Parathyroid adenoma (tissue), 2 donors: ENCODE measurements around the gene TMEM250.
"Not testable (repeated sequence)": the region's sequence is repeated elsewhere in the genome, so short reads cannot be mapped to it uniquely, and the experiment has no call there.

Experiments
- H2AFZ ChIP-seq: fragments of 300-600 bp; sonication (generic); one replicate; pipeline ENCODE4 v1.7.0; 2017; ENCODE audit warnings: antibody characterized with exemption, mild to moderate bottlenecking
- H3K27ac ChIP-seq: fragments of 300-600 bp; sonication (generic); one replicate; pipeline ENCODE4 v1.7.0; 2017
- H3K27me3 ChIP-seq: fragments of 300-600 bp; sonication (generic); one replicate; pipeline ENCODE4 v1.7.0; 2017; ENCODE audit warnings: low read length; ENCODE audit not compliant: control insufficient read depth, insufficient read depth
- H3K36me3 ChIP-seq: fragments of 300-600 bp; sonication (generic); one replicate; pipeline ENCODE4 v1.7.0; 2017; ENCODE audit warnings: low read length; ENCODE audit not compliant: control insufficient read depth, insufficient read depth
- H3K4me1 ChIP-seq: fragments of 300-600 bp; sonication (generic); one replicate; pipeline ENCODE4 v1.7.0; 2017; ENCODE audit warnings: control low read depth
- H3K4me2 ChIP-seq: fragments of 300-600 bp; sonication (generic); one replicate; pipeline ENCODE4 v1.7.0; 2017; ENCODE audit warnings: low read length
- H3K4me3 ChIP-seq: fragments of 300-600 bp; sonication (generic); one replicate; pipeline ENCODE4 v1.7.0; 2017; ENCODE audit warnings: low read depth, low read length
- H3K79me2 ChIP-seq: fragments of 300-600 bp; sonication (generic); one replicate; pipeline ENCODE4 v1.7.0; 2017; ENCODE audit warnings: control low read depth
- H3K9ac ChIP-seq: fragments of 300-600 bp; sonication (generic); one replicate; pipeline ENCODE4 v1.7.0; 2017; ENCODE audit warnings: mild to moderate bottlenecking
- H3K9me3 ChIP-seq: fragments of 300-600 bp; sonication (generic); one replicate; pipeline ENCODE4 v1.7.0; 2017; ENCODE audit warnings: low read length; ENCODE audit not compliant: control insufficient read depth
- CTCF ChIP-seq: fragments of 300-600 bp; sonication (generic); IDR thresholded peaks from one replicate; pipeline ENCODE4 v1.7.0; 2017; ENCODE audit warnings: antibody characterized with exemption, mild to moderate bottlenecking
- donor health status: primary hyperparathyroidism.

Gene TMEM250

GRCh38 chr9:136103651-136104487 lies 14.8 kb downstream of the TMEM250 start:
- TF ChIP-seq CTCF = no peak
- Histone ChIP-seq H3K27me3 (no peaks in the 10 kb centered on the region), H3K4me1 (peaks cover 4% of the 10 kb centered on the region)

GRCh38 chr9:136101615-136102074 lies 17.0 kb downstream of the TMEM250 start:
- H3K27ac ChIP-seq, H3K9me3 ChIP-seq, H3K4me1 ChIP-seq, H3K4me2 ChIP-seq, H3K27me3 ChIP-seq, H2AFZ ChIP-seq, H3K4me3 ChIP-seq, H3K36me3 ChIP-seq, H3K9ac ChIP-seq, H3K79me2 ChIP-seq: not testable (repeated sequence)

More at GRCh38 chr9:136103651-136104487, 14.8 kb downstream of the TMEM250 start:
- Histone ChIP-seq H3K9ac (no peak overlapping the region), H3K4me3 (no peak overlapping the region), H3K36me3 (no peaks in the 10 kb centered on the region), H3K79me2 (no peaks in the 10 kb centered on the region), H3K4me2 (no peak overlapping the region), H2AFZ (no peak overlapping the region), H3K27ac (no peak overlapping the region), H3K9me3 (no peaks in the 10 kb centered on the region)

- Histone ChIP-seq H3K4me3 (no peak overlapping the region), H3K4me1 (peaks cover 5% of the 10 kb centered on the region), H3K9ac (no peak overlapping the region), H3K9me3 (no peaks in the 10 kb centered on the region), H3K4me2 (no peak overlapping the region), H2AFZ (no peak overlapping the region), H3K36me3 (no peaks in the 10 kb centered on the region), H3K27ac (no peak overlapping the region), H3K79me2 (peaks cover under 1% of the 10 kb centered on the region), H3K27me3 (no peaks in the 10 kb centered on the region)
- no peak for TF ChIP-seq CTCF
These were observed 17.7 kb downstream of the TMEM250 start for GRCh38 chr9:136100700-136101614.

- Histone ChIP-seq H3K79me2 (peaks cover 2% of the 10 kb centered on the region), H3K9ac (no peak overlapping the region), H3K36me3 (no peaks in the 10 kb centered on the region), H3K27me3 (no peaks in the 10 kb centered on the region), H3K4me3 (no peak overlapping the region), H3K4me1 (peaks cover 4% of the 10 kb centered on the region), H3K27ac (no peak overlapping the region), H3K4me2 (no peak overlapping the region), H2AFZ (no peak overlapping the region), H3K9me3 (no peaks in the 10 kb centered on the region)
- TF ChIP-seq CTCF = no peak
These were observed 19.1 kb downstream of the TMEM250 start for GRCh38 chr9:136099542-136099941.

- H3K4me3 ChIP-seq = no peak overlapping the region
- no peaks in the 10 kb centered on the region for H3K36me3 ChIP-seq
- H3K4me2 ChIP-seq = no peak overlapping the region
- no peak overlapping the region for H2AFZ ChIP-seq
- peaks cover 2% of the 10 kb centered on the region for H3K79me2 ChIP-seq
- no peaks in the 10 kb centered on the region for H3K27me3 ChIP-seq
- H3K27ac ChIP-seq = no peak overlapping the region
- no peak for TF ChIP-seq CTCF
- H3K9ac ChIP-seq = no peak overlapping the region
- H3K4me1 ChIP-seq = peaks cover 2% of the 10 kb centered on the region
- H3K9me3 ChIP-seq = no peaks in the 10 kb centered on the region
These were observed 19.8 kb downstream of the TMEM250 start for GRCh38 chr9:136098844-136099243.
